ENCODE results near the gene ZNF423. TPM values are rescaled to one million over a fixed set of nuclear protein-coding genes. Genes with fewer than 3 reads are reported as not detected.
"Not testable (repeated sequence)": the region's sequence is repeated elsewhere in the genome, so short reads cannot be mapped to it uniquely, and the experiment has no call there.

The ZNF423 gene
- total RNA-seq, 1 experiment from 2014 or later, result 11.1 TPM

- CTCF ChIA-PET, result no interaction called here
- intact Hi-C loops (cut with micrococcal nuclease; ENCODE audit: unreplicated experiment), result no loop called here
Measured at GRCh38 chr16:49881890-49882289, 26.0 kb upstream of the ZNF423 start.

GRCh38 chr16:49878540-49878939 is 22.6 kb upstream of the ZNF423 start:
- peaks cover 12% of the 10 kb centered on the region for H3K4me1 ChIP-seq (ENCODE audit: insufficient read depth, low read length, poor library complexity, severe bottlenecking)
- H3K36me3 ChIP-seq (ENCODE audit: insufficient read depth, low read length, poor library complexity, severe bottlenecking); BruUV-seq (replicated peaks); H3K9me3 ChIP-seq (ENCODE audit: low read depth, low read length, poor library complexity, severe bottlenecking); H3K27ac ChIP-seq (ENCODE audit: low read depth, low read length, poor library complexity, severe bottlenecking); H3K4me3 ChIP-seq (ENCODE audit: low read depth, low read length, poor library complexity, severe bottlenecking); intact Hi-C loops (cut with micrococcal nuclease; ENCODE audit: unreplicated experiment); H3K27me3 ChIP-seq (replicated peaks; ENCODE audit: insufficient read depth, low read depth, low read length, poor library complexity); DNase-seq (ENCODE audit: low spot score): not testable (repeated sequence)
- ChIA-PET POLR2A (ENCODE audit: low non-redundant PET) (interaction anchor here (0.6 kb wide), 1 partner anchor 13 kb away, joined by 3 read pairs; no protein-coding TSS in a partner anchor), CTCF (interaction anchor here (0.6 kb wide), 1 partner anchor 463 kb away, joined by 3 read pairs; no protein-coding TSS in a partner anchor)

More at GRCh38 chr16:49881890-49882289, 26.0 kb upstream of the ZNF423 start:
- Histone ChIP-seq H3K4me1 (ENCODE audit: insufficient read depth, low read length, poor library complexity, severe bottlenecking) (no peaks in the 10 kb centered on the region), H3K4me3 (ENCODE audit: low read depth, low read length, poor library complexity, severe bottlenecking) (no peak overlapping the region), H3K27me3 (replicated peaks; ENCODE audit: insufficient read depth, low read depth, low read length, poor library complexity) (no peaks in the 10 kb centered on the region), H3K9me3 (ENCODE audit: low read depth, low read length, poor library complexity, severe bottlenecking) (no peaks in the 10 kb centered on the region), H3K36me3 (ENCODE audit: insufficient read depth, low read length, poor library complexity, severe bottlenecking) (no peaks in the 10 kb centered on the region), H3K27ac (ENCODE audit: low read depth, low read length, poor library complexity, severe bottlenecking) (no peak overlapping the region)
- no peak for DNase-seq (ENCODE audit: low spot score)
- POLR2A ChIA-PET (ENCODE audit: low non-redundant PET), result no interaction called here
- TF ChIP-seq, protein P1, sequence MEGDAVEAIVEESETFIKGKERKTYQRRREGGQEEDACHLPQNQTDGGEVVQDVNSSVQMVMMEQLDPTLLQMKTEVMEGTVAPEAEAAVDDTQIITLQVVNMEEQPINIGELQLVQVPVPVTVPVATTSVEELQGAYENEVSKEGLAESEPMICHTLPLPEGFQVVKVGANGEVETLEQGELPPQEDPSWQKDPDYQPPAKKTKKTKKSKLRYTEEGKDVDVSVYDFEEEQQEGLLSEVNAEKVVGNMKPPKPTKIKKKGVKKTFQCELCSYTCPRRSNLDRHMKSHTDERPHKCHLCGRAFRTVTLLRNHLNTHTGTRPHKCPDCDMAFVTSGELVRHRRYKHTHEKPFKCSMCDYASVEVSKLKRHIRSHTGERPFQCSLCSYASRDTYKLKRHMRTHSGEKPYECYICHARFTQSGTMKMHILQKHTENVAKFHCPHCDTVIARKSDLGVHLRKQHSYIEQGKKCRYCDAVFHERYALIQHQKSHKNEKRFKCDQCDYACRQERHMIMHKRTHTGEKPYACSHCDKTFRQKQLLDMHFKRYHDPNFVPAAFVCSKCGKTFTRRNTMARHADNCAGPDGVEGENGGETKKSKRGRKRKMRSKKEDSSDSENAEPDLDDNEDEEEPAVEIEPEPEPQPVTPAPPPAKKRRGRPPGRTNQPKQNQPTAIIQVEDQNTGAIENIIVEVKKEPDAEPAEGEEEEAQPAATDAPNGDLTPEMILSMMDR (conservative IDR thresholded peaks at IDR 0.05; ENCODE audit: low read depth, low read length), result no peak
- TF ChIP-seq EZH2 (IDR thresholded peaks at IDR 0.05; ENCODE audit: borderline replicate concordance, low read depth, low read length, poor library complexity, severe bottlenecking), result no peak
- BruUV-seq (replicated peaks), result no TSS peak

DNA sequence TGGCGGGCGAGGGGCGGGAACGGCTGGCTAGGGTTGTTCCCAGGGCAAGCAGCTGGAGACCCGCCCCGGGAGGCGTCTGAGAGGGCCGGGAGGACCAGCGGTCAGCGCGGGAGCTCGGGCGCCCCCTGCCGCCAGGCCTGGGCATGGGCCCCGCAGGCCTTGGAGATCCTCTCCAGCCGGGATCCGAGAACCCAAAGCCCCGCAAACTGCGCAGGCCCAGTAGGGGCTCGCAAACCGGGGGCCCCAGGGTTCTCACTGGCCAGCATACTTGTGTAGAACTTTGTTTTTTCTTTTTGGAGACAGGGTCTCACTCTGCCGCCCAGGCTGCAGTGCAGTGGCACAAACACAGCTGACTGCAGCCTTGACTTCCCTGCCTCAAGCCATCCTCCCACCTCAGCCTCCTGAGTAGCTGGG is 20.8 kb upstream of the ZNF423 start:
- intact Hi-C loops (cut with micrococcal nuclease; ENCODE audit: unreplicated experiment), result no loop called here
- no peaks in the 10 kb centered on the region for H3K36me3 ChIP-seq (ENCODE audit: insufficient read depth, low read length, poor library complexity, severe bottlenecking)
- peak; percentile 78 for DNase-seq (ENCODE audit: low spot score)
- H3K27ac ChIP-seq (ENCODE audit: low read depth, low read length, poor library complexity, severe bottlenecking), result peak overlapping the region; percentile 61
- H3K4me1 ChIP-seq (ENCODE audit: insufficient read depth, low read length, poor library complexity, severe bottlenecking), result peaks cover 12% of the 10 kb centered on the region
- CTCF ChIA-PET, result interaction anchor here (0.5 to 1.6 kb wide), 9 partner anchors 10 to 413 kb away, joined by 4 to 11 read pairs (median 6); no protein-coding TSS in a partner anchor
- no TSS peak for BruUV-seq (replicated peaks)
- POLR2A ChIA-PET (ENCODE audit: low non-redundant PET), result no interaction called here
- H3K27me3 ChIP-seq (replicated peaks; ENCODE audit: insufficient read depth, low read depth, low read length, poor library complexity), result no peaks in the 10 kb centered on the region
- no peaks in the 10 kb centered on the region for H3K9me3 ChIP-seq (ENCODE audit: low read depth, low read length, poor library complexity, severe bottlenecking)
- TF ChIP-seq EZH2 (IDR thresholded peaks at IDR 0.05; ENCODE audit: borderline replicate concordance, low read depth, low read length, poor library complexity, severe bottlenecking), result no peak
- TF ChIP-seq, protein P1 (conservative IDR thresholded peaks at IDR 0.05; ENCODE audit: low read depth, low read length), result peak; percentile 90
- peak overlapping the region; percentile 39 for H3K4me3 ChIP-seq (ENCODE audit: low read depth, low read length, poor library complexity, severe bottlenecking)
